Right lobe of liver (tissue), 4 donors: ENCODE data around the gene CABP4.

Experiments used
- CTCF ChIP-seq, 4 donors: fragments of 200-600 bp in 3 of 4; fragments of 450-650 bp in 1 of 4; IDR thresholded peaks; one replicate each; pipeline versions ENCODE4 v1.5.1 to v1.8.0; 2016 to 2022; ENCODE audit warnings: antibody characterized with exemption in 4 of 4, mild to moderate bottlenecking in 2 of 4
- POLR2A ChIP-seq: fragments of 450-650 bp; IDR thresholded peaks from one replicate; pipeline ENCODE4 v1.6.1; 2017; ENCODE audit warnings: antibody characterized with exemption, mild to moderate bottlenecking
- donor health status: DM: no; HTN: no; CAD: no.
- donor health status: DM: no; HTN: no; CAD: no.
- donor health status: DM: no; HTN: yes; CAD: no.

GRCh38 chr11:67420147-67420645, 35.0 kb upstream of the CABP4 start:
- TF ChIP-seq CTCF (IDR thresholded peaks at IDR 0.05) (no peak), POLR2A (no peak)
